NK-92 (cell line): ENCODE data around the gene CORO2A.
"Not testable (repeated sequence)": the region's sequence is repeated elsewhere in the genome, so short reads cannot be mapped to it uniquely, and the experiment has no call there.

Experiments used
- DNase-seq: peaks from one replicate; lab custom pipeline; 2025; ENCODE audit not compliant: unreplicated experiment; lab: John Stamatoyannopoulos, UW

Gene CORO2A

GRCh38 chr9:98087420-98088354 is 104.8 kb downstream of the CORO2A start:
- no peak for DNase-seq

GRCh38 chr9:98086461-98086860 is 106.0 kb downstream of the CORO2A start:
- no peak for DNase-seq

- no peak for DNase-seq
Measured at GRCh38 chr9:98085944-98086343, 106.5 kb downstream of the CORO2A start.

- DNase-seq = no peak
Measured at GRCh38 chr9:98085058-98085457, 107.4 kb downstream of the CORO2A start.

- no peak for DNase-seq
Measured at GRCh38 chr9:98084396-98084795, 108.0 kb downstream of the CORO2A start.

- no peak for DNase-seq
Measured at GRCh38 chr9:98083566-98084183, 108.8 kb downstream of the CORO2A start.

- DNase-seq = no peak
Measured at GRCh38 chr9:98083061-98083501, 109.4 kb downstream of the CORO2A start.

- no peak for DNase-seq
Measured at GRCh38 chr9:98081477-98082219, 110.8 kb downstream of the CORO2A start.

- DNase-seq = no peak
Measured at GRCh38 chr9:98080780-98081179, 111.7 kb downstream of the CORO2A start.

- DNase-seq = no peak
Measured at GRCh38 chr9:98080326-98080725, 112.1 kb downstream of the CORO2A start.

- DNase-seq = no peak
Measured at GRCh38 chr9:98078895-98079294, 113.5 kb downstream of the CORO2A start.

- DNase-seq = not testable (repeated sequence)
Measured at GRCh38 chr9:98076514-98076890, 115.9 kb downstream of the CORO2A start.

GRCh38 chr9:98075332-98075805 is 117.1 kb downstream of the CORO2A start:
- no peak for DNase-seq

- no peak for DNase-seq
Measured at GRCh38 chr9:98074115-98074990, 118.1 kb downstream of the CORO2A start.

- no peak for DNase-seq
Measured at GRCh38 chr9:98071737-98072136, 120.7 kb downstream of the CORO2A start.
